Testis (tissue), 3 donors: ENCODE measurements around the gene NEK9. TPM values are rescaled to one million over a fixed set of nuclear protein-coding genes. Genes with fewer than 3 reads are reported as not detected.
A peak's percentile ranks its signal among the peaks of the same experiment; 100 is the strongest.

Experiments used
- DNase-seq: peaks from one replicate; pipeline ENCODE4 v3.0.0-alpha.2; 2019
- H3K27ac ChIP-seq, 2 donors: fragments of 200-600 bp; sonication (generic); one replicate each; pipeline ENCODE4 v1.5.1; 2019
- H3K27me3 ChIP-seq: fragments of 200-600 bp; sonication (generic); one replicate; pipeline ENCODE4 v1.5.1; 2019
- H3K36me3 ChIP-seq: fragments of 200-600 bp; sonication (generic); one replicate; pipeline ENCODE4 v1.5.1; 2017; ENCODE audit warnings: low read depth; ENCODE audit errors: missing control alignments
- H3K4me1 ChIP-seq: fragments of 200-600 bp; sonication (generic); one replicate; pipeline ENCODE4 v1.5.1; 2019
- H3K4me3 ChIP-seq, 2 donors: fragments of 200-600 bp; sonication (generic); one replicate each; pipeline ENCODE4 v1.5.1; 2017 to 2019
- H3K9me3 ChIP-seq: fragments of 200-600 bp; sonication (generic); one replicate; pipeline ENCODE4 v1.5.1; 2017
- CTCF ChIP-seq, 3 experiments: fragments of 450-650 bp in 2 of 3; fragments of 200-600 bp in 1 of 3; sonication (generic) in 1 of 3; IDR thresholded peaks; one replicate each; pipeline ENCODE4 v1.5.1; 2016 to 2019; ENCODE audit warnings: antibody characterized with exemption in 3 of 3, mild to moderate bottlenecking in 2 of 3, moderate library complexity in 1 of 3
- POLR2A ChIP-seq: fragments of 450-650 bp; IDR thresholded peaks from one replicate; pipeline ENCODE4 v1.6.1; 2017; ENCODE audit warnings: antibody characterized with exemption, mild to moderate bottlenecking, moderate library complexity
- WGBS, 2 donors: methylation state at CpG; one replicate each; pipeline ENCODE4 v1.1.5; 2018; 5-methylcytosine and 5-hydroxymethylcytosine counted together
- intact Hi-C: fragments of 100-400 bp; cut with DNase I; formaldehyde crosslinking; loops from one replicate; pipeline ENCODE4 v1.15.1; 2023; ENCODE audit warnings: low total_unique reads
- polyA plus RNA-seq: library from polyadenylated mRNA; stranded (reverse); fragments of 350-450 nt; fragmentation: Illumina TruSeq; extraction: RNeasy Lipid Tissue Mini Kit (QIAGEN cat#74804); gene quantifications from one replicate; pipeline ENCODE4 v1.2.3, GENCODE V29; 2014; ENCODE audit warnings: low read depth, low replicate concordance; ENCODE audit not compliant: insufficient read depth
- total RNA-seq, 2 donors: library from RNA; depleted of rRNA; stranded (reverse); fragments of >200 nt; gene quantifications; one replicate each; pipeline ENCODE4 v1.2.3, GENCODE V29; 2016

Gene NEK9
- total and polyA plus RNA-seq, 3 donors from 2014 or later, result 86.6 to 125 (median 120) TPM

- intact Hi-C loops, result loop anchor here (10.0 kb wide), 1 partner anchor 119 kb away; no protein-coding TSS in a partner anchor
- WGBS, 2 donors, result 47 to 57% methylated on average over 8 of the region's 8 CpGs
- peaks cover 8% of the 10 kb centered on the region for H3K4me1 ChIP-seq
- H3K36me3 ChIP-seq, result no peaks in the 10 kb centered on the region
- H3K27ac ChIP-seq, result no peak overlapping the region
- no peak for DNase-seq
- H3K4me3 ChIP-seq, result peak overlapping the region; percentile 72 to 77
- H3K9me3 ChIP-seq, result no peaks in the 10 kb centered on the region
- TF ChIP-seq POLR2A (no peak), CTCF (IDR thresholded peaks at IDR 0.05) (no peak)
- H3K27me3 ChIP-seq, result no peaks in the 10 kb centered on the region
Measured at GRCh38 chr14:75064205-75064567, 62.7 kb downstream of the NEK9 start.

GRCh38 chr14:75063491-75064204 lies 63.2 kb downstream of the NEK9 start, which contains the start of gene ACYP1:
Gene ACYP1 (minus strand): TSS chr14:75064024. CDS start chr14:75063553, 471 bp downstream.
- peak; percentile 96 for DNase-seq
- intact Hi-C loops, result loop anchor here (10.0 kb wide), 1 partner anchor 119 kb away; no protein-coding TSS in a partner anchor

GRCh38 chr14:75063013-75063412 lies 63.8 kb downstream of the NEK9 start:
- 21 to 22% methylated on average over 5 of the region's 5 CpGs for WGBS, 2 donors
- Histone ChIP-seq H3K9me3 (no peaks in the 10 kb centered on the region), H3K4me3 (peak overlapping the region; percentile 72 to 77), H3K4me1 (peaks cover 4% of the 10 kb centered on the region), H3K27ac (peak overlapping the region in 1 of 2 donors; percentile 36), H3K27me3 (no peaks in the 10 kb centered on the region), H3K36me3 (no peaks in the 10 kb centered on the region)
- intact Hi-C loops, result loop anchor here (10.0 kb wide), 1 partner anchor 118 kb away; no protein-coding TSS in a partner anchor
- no peak for TF ChIP-seq CTCF (IDR thresholded peaks at IDR 0.05)
- no peak for TF ChIP-seq POLR2A
- DNase-seq, result no peak

More at GRCh38 chr14:75063491-75064204, 63.2 kb downstream of the NEK9 start, which contains the start of gene ACYP1:
- no peak for TF ChIP-seq CTCF (IDR thresholded peaks at IDR 0.05)
- TF ChIP-seq POLR2A, result no peak
- H3K4me1 ChIP-seq, result peaks cover 8% of the 10 kb centered on the region
- H3K4me3 ChIP-seq, result peak within 1 kb of the TSS; percentile 72 to 77
- H3K9me3 ChIP-seq, result no peaks in the 10 kb centered on the region
- WGBS, 2 donors, result 0% methylated on average over 8 to 34 of the region's 34 CpGs
- no peaks in the 10 kb centered on the region for H3K27me3 ChIP-seq
- H3K36me3 ChIP-seq, result no peaks in the 10 kb centered on the region
- H3K27ac ChIP-seq, result peak within 1 kb of the TSS in 1 of 2 donors; percentile 36

GRCh38 chr14:75060420-75060819 lies 66.4 kb downstream of the NEK9 start:
- H3K4me1 ChIP-seq, result no peaks in the 10 kb centered on the region
- H3K4me3 ChIP-seq, result no peak overlapping the region
- intact Hi-C loops, result loop anchor here (10.0 kb wide), 1 partner anchor 116 kb away; no protein-coding TSS in a partner anchor
- DNase-seq, result no peak
- H3K36me3 ChIP-seq, result no peaks in the 10 kb centered on the region
- H3K9me3 ChIP-seq, result no peaks in the 10 kb centered on the region
- WGBS, 2 donors, result 73 to 97% methylated on average over 2 of the region's 2 CpGs
- TF ChIP-seq CTCF (IDR thresholded peaks at IDR 0.05), result no peak
- no peak for TF ChIP-seq POLR2A
- no peak overlapping the region for H3K27ac ChIP-seq
- no peaks in the 10 kb centered on the region for H3K27me3 ChIP-seq
